NCI-H226 (cell line): ENCODE data around the gene GPRC5B.
A peak's percentile ranks its signal among the peaks of the same experiment; 100 is the strongest.

Experiments used
- DNase-seq: peaks from one replicate; pipeline ENCODE4 v3.0.0-alpha.2; 2015

GPRC5B gene

GRCh38 chr16:19868421-19868820 is 16.2 kb downstream of the GPRC5B start:
- no peak for DNase-seq

GRCh38 chr16:19864566-19864965 is 20.1 kb downstream of the GPRC5B start:
- no peak for DNase-seq

GRCh38 chr16:19863990-19864389 is 20.7 kb downstream of the GPRC5B start:
- DNase-seq: no peak

- DNase-seq: no peak
These were observed 22.8 kb downstream of the GPRC5B start for GRCh38 chr16:19861811-19862327.

GRCh38 chr16:19861133-19861532 is 23.5 kb downstream of the GPRC5B start:
- no peak for DNase-seq

GRCh38 chr16:19860166-19861041 is 24.2 kb downstream of the GPRC5B start:
- peak; percentile 22 for DNase-seq

- DNase-seq: no peak
These were observed 25.0 kb downstream of the GPRC5B start for GRCh38 chr16:19859603-19860002.

GRCh38 chr16:19859166-19859565 is 25.5 kb downstream of the GPRC5B start:
- DNase-seq: no peak

GRCh38 chr16:19858340-19859018 is 26.2 kb downstream of the GPRC5B start:
- no peak for DNase-seq

- DNase-seq: no peak
These were observed 26.9 kb downstream of the GPRC5B start for GRCh38 chr16:19857593-19858339.

- no peak for DNase-seq
These were observed 28.5 kb downstream of the GPRC5B start for GRCh38 chr16:19856120-19856519.

GRCh38 chr16:19854543-19854876 is 30.1 kb downstream of the GPRC5B start:
- DNase-seq: no peak

- no peak for DNase-seq
These were observed 30.7 kb downstream of the GPRC5B start for GRCh38 chr16:19853742-19854542.

- DNase-seq: no peak
These were observed 31.4 kb downstream of the GPRC5B start for GRCh38 chr16:19853132-19853741.

GRCh38 chr16:19851476-19851875 is 33.2 kb downstream of the GPRC5B start:
- no peak for DNase-seq

GRCh38 chr16:19850131-19850817 is 34.4 kb downstream of the GPRC5B start:
- no peak for DNase-seq

- no peak for DNase-seq
These were observed 35.9 kb downstream of the GPRC5B start for GRCh38 chr16:19848756-19849155.

GRCh38 chr16:19846436-19846835 is 38.2 kb downstream of the GPRC5B start:
- no peak for DNase-seq

- DNase-seq: peak; percentile 46
These were observed 39.6 kb downstream of the GPRC5B start for GRCh38 chr16:19844945-19845641.

GRCh38 chr16:19843371-19843770 is 41.3 kb downstream of the GPRC5B start:
- DNase-seq: no peak
